GM18517 (cell line): ENCODE measurements around the gene ARID1B.

ENCODE experiments used
- ATAC-seq: cut with Tn5 transposase; IDR thresholded peaks from one replicate; pipeline ENCODE4 v1.9.1; 2021; ENCODE audit warnings: mild to moderate bottlenecking, moderate library complexity; ENCODE audit not compliant: unreplicated experiment

Gene ARID1B

GRCh38 chr6:156900292-156900691 is 123.1 kb downstream of the ARID1B start:
- ATAC-seq: no peak

GRCh38 chr6:156901309-156902019 is 124.3 kb downstream of the ARID1B start:
- ATAC-seq: no peak

- ATAC-seq: no peak
Observed at GRCh38 chr6:156902782-156903181, 125.6 kb downstream of the ARID1B start.

GRCh38 chr6:156904176-156904967 is 127.2 kb downstream of the ARID1B start:
- ATAC-seq: no peak

GRCh38 chr6:156905801-156906200 is 128.6 kb downstream of the ARID1B start:
- ATAC-seq: no peak

GRCh38 chr6:156906451-156906850 is 129.3 kb downstream of the ARID1B start:
- no peak for ATAC-seq

GRCh38 chr6:156909212-156910010 is 132.2 kb downstream of the ARID1B start:
- ATAC-seq: no peak

- no peak for ATAC-seq
Observed at GRCh38 chr6:156910011-156910334, 132.8 kb downstream of the ARID1B start.

- no peak for ATAC-seq
Observed at GRCh38 chr6:156910938-156911337, 133.8 kb downstream of the ARID1B start.

GRCh38 chr6:156911581-156911980 is 134.4 kb downstream of the ARID1B start:
- no peak for ATAC-seq

- ATAC-seq: no peak
Observed at GRCh38 chr6:156912431-156912830, 135.3 kb downstream of the ARID1B start.

- ATAC-seq: no peak
Observed at GRCh38 chr6:156914181-156914580, 137.0 kb downstream of the ARID1B start.

- peak; percentile 53 for ATAC-seq
Observed at GRCh38 chr6:156916130-156916801, 139.1 kb downstream of the ARID1B start.

- ATAC-seq: peak; percentile 68
Observed at GRCh38 chr6:156917213-156917612, 140.0 kb downstream of the ARID1B start.

- ATAC-seq: no peak
Observed at GRCh38 chr6:156918647-156919046, 141.5 kb downstream of the ARID1B start.

GRCh38 chr6:156919370-156919769 is 142.2 kb downstream of the ARID1B start:
- no peak for ATAC-seq

- no peak for ATAC-seq
Observed at GRCh38 chr6:156919814-156920369, 142.7 kb downstream of the ARID1B start.

- ATAC-seq: no peak
Observed at GRCh38 chr6:156924246-156924645, 147.1 kb downstream of the ARID1B start.

- no peak for ATAC-seq
Observed at GRCh38 chr6:156925026-156925425, 147.8 kb downstream of the ARID1B start.

GRCh38 chr6:156925718-156926607 is 148.8 kb downstream of the ARID1B start:
- ATAC-seq: peak; percentile 87
